ENCODE data around the gene PABPN1. TPM values are rescaled to one million over a fixed set of nuclear protein-coding genes. Genes with fewer than 3 reads are reported as not detected.
A peak's percentile ranks its signal among the peaks of the same experiment; 100 is the strongest.

PABPN1 gene
- polyA plus RNA-seq, 4 donors = 243 to 268 (median 257) TPM

DNA sequence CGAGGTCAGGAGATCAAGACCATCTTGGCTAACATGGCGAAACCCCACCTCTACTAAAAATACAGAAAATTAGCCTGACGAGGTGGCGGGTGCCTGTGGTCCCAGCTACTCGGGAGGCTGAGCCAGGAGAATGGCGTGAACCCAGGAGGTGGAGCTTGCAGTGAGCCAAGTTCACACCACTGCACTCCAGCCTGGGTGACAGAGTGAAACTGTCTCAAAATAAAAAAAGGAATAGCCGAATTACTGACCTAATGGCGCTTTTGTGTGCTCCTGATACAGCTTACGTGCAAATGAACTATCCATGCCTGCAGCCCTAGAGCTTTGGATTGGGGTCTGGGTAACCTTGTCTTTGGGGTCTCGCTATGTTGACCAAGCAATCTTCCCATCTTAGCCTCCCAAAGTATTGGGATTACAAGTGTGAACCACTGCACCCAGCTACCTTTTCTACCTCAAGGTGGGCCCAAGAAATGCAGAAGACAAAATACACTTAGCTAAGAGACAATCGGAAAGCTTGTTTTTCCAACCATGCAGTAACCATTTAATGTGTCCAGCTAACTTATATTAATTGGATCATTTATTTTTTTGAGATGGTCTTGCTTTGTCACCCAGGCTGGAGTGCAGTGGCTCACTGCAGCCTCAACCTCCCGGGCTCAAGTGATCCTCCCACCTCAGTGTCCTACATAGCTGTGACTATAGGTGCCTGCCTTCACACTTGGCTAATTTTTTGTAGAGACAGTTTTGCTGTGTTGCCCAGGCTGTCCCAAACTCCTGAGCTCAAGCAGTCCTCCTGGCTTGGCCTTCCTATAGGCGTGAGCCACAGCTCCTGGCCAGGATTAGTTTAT, 5.5 kb downstream of the PABPN1 start:
- DNase-seq (ENCODE audit: low read depth in 4 of 4, low spot score in 3 of 4) = no peak

DNA sequence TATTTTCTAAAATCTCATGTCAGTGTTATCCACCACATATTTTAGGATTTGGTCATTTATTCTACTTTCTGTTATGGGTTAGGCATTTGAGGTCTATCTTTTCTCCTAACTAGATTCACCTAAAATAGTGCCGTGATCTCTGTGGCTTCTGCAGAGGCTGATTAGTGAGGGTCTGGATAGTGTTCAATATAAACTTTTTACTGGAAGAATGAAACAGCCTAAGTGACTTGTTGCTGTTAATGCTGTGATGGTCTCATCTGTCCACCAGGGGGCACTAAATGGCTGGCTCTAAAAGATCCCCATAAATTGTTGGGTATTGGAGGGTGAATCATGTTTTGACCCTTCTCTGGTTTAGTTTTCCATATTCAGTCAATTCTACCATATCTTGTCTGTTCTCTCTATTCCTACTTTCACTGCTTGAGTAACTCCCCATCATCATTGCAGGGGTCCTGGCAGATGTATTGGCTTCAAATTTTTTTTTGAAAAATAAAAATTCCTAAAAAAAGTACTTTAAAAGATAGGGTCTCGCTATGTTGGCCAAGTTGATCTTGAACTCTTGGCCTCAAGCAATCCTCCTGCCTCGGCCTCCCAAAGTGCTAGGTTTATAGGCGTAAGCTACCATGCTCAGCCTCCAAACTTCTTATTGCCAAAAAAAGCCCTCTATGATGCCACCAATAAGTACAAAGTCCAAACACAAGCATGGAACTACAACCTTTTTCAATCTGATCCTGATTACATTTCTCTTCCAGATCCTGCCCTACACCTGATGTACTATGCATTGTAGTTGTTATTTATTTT, 6.9 kb downstream of the PABPN1 start:
- DNase-seq (ENCODE audit: low read depth in 4 of 4, low spot score in 3 of 4) = peak in 3 of 4 donors; percentile 60 to 73 (median 69)

DNA sequence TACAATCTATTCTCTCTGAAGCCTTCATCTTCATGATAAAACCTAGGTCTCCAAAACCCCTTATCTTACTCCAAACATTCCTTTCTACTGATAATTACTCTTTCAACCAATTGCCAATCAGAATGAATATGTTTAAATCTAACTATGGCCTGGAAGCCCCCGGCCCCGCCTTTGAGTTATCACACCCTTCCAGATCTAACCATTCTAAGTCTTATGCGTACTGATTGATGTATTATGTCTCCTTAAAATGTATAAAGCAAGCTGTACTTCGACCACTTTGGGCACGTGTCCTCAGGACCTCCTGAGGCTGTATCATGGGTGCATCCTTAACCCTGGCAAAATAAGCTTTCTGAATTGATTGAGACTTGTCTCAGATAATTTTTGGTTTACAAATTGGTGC, 14.4 kb downstream of the PABPN1 start:
- DNase-seq (ENCODE audit: low read depth in 4 of 4, low spot score in 3 of 4) = no peak

DNA sequence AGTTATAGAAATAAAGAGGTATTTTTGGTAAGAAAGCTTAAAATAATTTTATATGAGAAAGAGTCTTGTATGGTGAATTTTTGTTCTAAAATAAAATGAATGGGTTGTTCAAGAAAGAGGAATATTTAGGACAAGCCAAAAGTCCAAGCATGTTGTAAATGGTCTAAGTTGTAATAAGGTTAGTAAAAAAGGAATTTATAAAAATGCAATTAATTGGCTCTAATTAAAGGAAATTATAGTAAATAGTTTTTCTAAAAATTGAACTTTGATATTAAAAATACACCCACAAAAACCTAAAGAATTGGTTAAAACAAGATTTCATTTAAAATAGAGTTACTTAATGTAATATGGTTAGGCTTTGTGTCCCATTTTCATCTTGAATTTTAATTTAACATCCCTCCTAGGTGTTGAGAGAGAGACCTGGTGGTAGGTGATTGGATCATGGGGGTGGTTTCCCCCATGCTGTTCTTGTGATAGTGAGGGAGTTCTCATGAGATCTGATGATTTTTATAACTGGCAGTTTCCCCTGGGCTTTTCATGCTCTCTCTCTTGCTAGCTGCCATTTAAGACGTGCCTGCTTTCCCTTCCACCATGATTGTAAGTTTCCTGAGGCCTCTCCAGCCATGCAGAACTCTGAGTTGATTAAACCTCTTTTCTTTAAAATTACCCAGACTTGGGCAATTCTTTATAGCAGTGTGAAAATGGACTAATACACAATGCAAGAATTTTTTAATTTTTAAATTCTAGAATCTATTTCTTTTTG, 18.4 kb downstream of the PABPN1 start:
- no peak for DNase-seq (ENCODE audit: low read depth in 4 of 4, low spot score in 3 of 4)

DNA sequence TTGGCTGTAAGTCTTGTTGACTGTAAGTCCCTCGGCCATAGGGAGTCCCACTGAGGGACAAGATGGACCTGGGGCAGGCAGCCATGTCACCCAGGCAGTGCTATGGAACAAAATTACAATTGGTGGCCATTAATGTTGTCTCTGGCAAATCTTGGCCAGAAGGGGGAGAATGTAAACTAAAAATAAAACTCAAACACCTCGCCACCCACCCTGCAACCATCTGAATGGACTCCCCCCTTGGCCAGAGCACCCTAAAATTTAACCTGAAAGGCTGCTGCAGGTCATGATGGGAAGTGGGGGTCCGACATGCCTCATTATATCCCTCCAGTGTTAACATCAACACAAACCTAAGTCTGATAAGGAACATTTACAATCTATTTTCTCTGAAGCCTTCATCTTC, 23.2 kb downstream of the PABPN1 start:
- DNase-seq (ENCODE audit: low read depth in 4 of 4, low spot score in 3 of 4) = no peak

DNA sequence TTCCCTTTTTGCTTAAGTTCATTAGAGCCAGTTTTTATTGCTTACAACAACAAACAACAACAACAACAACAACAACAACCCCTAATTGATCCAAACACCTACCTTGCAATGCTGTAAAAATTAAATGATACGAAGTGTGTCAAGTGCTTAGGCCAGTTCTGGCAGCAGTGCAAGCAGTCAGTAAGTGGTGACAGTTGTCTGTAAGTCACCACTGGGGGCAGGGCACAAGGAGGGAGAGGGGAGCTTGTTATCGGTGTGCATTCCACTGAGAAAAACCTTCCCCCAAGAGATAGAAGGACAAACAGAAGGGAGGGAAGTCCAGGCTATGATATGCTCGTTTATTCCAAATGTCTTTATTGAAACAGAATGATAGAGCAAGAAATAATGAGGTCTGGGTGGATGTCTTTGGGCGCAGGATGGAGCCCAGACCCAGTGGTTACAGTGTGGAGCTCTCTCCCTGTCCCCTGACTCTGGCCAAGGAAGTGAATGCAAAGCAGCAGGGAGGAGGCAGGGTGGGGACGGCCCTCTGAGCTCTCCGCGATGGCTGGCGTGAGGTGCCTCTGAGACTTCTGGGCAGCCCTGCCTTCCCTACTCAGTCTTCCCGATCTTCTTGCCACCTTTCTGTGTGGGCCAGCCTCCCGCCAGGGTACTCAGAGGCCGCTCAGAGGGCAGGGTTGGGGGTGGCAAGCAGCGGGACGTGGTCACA, 24.9 kb downstream of the PABPN1 start:
- no peak for DNase-seq (ENCODE audit: low read depth in 4 of 4, low spot score in 3 of 4)

DNA sequence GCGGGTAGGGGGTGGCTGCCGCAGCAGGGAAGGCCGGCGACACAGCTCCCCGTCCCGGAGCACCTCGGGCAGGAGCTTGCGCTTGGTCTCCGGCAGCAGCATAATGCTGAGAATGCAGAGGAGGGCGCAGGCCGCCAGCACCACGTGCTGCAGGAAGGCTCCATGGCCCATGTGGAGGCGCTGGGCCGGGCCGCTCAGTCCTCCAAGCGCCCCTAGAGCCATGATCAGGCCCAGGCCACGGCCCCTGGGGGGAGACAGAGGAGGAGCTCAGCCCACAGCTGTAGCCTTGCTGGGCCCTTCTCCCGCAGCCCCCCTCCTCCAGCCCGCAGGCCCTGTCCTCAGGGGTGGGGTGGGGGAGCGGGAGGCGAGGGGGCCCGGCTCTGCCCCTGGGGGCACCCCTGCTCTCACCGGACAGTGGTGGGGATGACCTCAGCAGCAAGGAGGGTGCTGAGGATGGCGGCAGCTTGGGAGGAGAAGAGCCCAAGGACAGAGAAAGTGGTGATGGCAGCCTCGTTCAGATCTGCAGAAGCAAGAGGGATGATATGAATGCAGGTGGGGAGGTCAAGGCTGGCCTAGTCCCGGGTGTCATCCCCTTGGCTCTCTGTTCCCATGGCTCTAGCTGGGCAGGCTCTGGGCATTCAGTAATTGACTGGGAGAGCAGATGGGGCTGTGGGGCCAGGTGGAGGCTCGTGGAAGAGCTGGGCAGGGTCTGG, 25.6 kb downstream of the PABPN1 start:
- DNase-seq (ENCODE audit: low read depth in 4 of 4, low spot score in 3 of 4) = no peak

DNA sequence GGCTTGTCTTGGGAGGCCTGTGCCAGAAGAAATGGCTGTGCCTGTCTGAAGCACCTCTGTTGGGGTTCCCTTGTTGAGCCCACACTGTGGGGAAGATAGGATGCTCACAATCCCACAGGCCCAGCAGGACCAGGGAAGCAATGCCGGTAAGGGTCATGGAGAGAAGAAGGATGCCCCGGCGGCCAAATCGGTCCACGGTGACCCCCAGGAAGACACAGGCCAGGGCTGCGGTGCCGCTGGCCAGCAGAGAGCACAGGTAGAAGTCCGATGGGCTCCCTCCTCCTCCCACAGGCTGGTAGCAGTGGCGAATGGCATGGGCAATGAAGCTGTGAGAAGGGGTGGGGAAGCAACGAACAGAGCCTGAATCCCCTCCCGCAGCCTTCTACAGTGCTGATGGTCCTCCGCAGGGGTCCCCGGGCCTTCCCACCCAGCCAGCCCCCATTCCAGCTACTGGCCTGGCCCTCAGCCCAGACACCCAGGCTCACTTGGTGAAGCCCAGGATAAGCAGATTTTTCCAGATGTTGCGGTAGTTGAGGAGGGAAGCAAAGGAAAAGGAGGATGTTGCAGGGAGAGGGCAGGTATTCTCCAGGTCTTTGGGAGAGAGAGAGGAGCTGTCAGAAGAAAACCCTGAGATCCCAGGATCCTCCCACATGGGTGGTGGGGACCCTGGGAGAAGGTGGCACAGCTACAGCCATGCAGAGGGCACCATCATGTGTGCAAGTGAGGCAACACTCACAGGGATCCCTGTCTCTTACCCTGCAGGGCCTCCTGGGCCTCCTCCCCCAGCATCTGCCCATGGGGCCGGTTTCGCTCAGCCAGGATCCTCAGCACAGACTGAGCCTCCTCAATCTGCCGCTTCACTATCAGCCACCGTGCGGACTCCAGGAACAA, 26.4 kb downstream of the PABPN1 start:
- DNase-seq (ENCODE audit: low read depth in 4 of 4, low spot score in 3 of 4) = no peak

DNA sequence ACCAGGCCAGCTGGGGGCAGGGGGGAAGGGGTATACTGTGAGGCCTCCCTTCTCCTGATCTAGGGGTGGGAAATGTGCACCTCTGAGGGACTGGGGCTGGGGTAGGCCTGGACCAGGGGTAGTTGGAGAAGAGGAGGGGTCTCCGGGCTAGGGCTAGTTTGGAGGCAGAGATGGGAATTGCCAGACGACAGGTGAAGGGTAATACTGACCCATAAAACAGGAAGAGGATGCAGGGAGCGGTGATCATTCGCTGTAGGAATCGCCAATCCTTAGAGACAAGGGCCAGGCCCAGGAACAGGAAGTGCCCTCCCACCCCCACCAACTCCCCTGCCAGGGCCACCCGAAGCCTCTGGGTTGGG, 27.0 kb downstream of the PABPN1 start:
- DNase-seq (ENCODE audit: low read depth in 4 of 4, low spot score in 3 of 4) = no peak

DNA sequence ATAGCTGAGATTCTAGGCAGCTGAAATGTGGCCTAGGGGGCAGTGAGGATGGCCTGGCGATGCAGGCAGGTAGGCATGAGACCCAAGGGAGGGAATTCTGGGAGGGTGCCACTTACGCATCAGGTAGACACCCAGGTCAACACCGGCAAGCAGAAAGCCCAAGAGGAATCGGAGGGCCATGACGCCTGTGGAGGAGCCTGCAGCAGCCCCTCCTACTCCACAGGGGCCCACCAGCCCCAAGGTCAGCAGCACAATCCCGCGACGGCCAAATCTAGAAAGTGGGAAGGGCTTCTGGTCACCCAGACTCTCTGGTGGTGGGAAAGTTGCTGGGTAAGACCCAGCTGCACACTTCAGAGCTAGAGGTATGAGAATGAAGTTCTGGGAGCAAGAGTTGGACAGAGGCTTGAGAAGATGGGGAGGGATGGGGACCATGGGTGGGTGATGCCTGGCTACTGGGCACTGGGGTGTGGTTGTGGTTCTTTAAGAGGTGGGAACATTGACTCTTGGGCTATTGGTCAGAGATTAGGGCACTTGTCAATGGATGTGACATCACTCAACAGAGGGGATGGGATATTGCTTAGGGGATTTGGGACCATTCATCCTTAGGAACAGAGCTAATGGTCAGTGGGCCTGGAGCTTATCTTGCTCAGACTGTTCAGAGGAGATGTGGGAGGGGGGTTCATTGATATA, 28.0 kb downstream of the PABPN1 start:
- DNase-seq (ENCODE audit: low read depth in 4 of 4, low spot score in 3 of 4) = no peak

DNA sequence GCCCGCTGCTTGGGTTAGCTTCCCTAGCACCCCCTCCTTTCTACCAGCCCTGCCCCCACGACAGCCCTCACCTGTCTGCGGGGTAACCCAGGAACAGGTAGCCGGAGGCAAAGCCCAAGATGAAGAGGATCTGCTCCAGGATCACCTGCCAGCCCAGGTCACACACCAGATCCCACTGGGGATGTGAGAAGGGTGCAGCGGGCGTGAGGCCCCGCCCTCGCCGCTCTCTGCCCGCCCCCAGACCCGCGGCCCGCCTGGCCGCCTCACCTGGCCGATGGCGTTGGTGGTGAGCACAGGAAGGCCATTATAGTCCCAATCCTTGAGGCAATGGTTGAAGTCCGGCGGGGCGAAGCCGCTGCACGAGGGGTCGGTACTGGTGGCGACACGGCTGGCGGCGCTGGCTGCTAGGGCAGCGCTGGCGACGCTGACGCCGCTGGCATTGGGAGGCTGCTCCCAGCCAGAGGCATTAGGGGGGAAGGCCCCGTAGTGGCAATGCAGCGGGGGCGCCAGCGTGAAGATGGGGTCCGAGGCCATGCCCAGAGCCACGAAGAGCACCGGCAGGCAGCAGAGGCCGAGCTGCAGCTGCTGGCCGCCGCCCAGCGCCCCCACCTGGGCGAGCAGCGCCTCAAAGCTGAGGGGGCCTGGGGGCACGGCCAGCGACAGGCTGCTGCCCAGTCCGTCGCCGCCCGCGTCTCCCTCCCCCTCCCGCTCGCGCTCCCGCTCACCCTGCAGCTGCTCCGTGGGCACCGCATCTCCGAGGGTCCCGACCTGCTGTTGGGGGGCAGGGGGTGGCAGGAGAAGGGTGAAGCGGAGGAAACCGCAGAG, 30.6 kb downstream of the PABPN1 start:
- no peak for DNase-seq (ENCODE audit: low read depth in 4 of 4, low spot score in 3 of 4)

DNA sequence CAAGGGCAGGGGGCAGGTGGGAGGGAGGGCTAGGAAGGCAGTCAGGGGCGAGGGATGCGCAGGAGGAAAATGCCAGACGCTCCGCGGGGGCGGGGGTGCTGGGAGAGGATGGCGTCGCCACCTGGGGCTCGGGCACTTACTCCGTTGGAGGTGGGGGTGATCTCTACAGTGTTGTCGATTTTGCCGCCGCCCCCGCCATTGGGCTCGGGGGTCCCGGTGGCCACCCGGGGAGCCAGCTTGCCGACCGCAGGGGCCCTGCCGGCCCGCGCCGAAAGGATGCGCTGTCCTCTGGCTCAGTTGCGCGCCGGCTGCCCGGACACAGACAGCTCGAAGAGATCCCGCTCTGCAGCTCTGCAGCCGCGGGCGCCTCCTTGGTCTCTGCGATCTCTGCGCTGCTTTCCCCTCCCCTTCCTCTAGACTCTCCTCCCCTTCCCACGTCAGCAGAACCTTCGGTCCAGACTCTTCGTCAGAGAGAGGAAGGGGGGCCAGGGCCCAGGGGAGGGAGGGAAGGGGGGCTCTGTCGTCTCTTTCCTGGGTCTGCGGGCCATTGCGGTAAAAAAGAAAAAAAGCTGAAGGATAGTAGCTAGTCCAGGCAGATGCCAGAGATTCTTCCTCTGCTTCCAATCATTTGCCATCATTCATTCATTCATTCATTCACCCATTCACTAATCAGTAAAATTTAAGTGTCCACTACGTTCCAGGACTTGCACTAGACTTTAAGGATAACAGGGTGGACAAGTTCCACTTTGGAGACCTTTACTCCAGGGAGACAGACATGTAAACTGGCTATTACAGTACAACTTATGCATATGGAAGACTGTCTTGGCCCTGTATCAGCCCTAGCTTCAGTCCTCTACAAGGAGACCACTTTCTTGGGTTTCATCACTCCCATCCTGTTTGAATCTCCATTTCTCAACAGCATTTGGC, 31.5 kb downstream of the PABPN1 start, which contains the start of gene SLC22A17:
Gene SLC22A17, minus strand, starts transcription at position 382 of the 927 bp plus-strand sequence.
- DNase-seq (ENCODE audit: low read depth in 4 of 4, low spot score in 3 of 4) = peak; percentile 74 to 84 (median 81)

DNA sequence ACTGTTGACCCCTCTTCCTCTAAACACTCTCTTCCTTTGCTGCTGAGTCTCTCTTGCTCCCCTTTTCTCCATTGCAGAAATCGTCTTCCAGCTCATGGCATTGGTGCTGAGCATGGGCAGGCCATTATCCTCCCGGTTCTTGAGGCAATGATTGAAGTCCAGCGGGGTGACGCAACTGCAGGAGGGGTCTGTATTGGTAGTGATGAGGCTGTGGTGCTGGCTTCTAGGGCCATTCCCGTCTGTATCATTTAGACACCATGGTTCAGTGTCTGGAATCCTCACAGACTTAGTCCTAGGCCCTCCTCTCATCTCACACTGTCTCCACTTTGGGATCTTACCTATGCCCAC, 32.1 kb downstream of the PABPN1 start:
- DNase-seq (ENCODE audit: low read depth in 4 of 4, low spot score in 3 of 4) = no peak

DNA sequence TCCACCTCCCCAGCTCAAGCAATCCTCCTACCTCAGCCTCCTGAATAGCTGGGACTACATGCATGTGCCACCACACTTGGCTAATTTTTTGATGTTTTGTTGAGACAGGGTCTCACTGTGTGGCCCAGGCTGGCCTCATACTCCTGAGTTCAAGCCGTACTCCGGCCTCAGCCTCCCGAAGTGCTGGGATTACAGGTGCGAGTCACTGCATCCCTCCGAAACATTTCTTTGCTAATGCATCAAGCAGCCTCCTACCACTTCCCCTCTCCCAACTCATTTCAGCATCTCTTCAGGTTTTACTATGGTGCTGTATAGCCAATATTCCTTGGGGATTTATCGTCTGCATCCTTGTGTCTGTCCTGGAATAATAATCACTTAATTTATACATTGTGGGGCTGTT, 33.7 kb downstream of the PABPN1 start:
- no peak for DNase-seq (ENCODE audit: low read depth in 4 of 4, low spot score in 3 of 4)

DNA sequence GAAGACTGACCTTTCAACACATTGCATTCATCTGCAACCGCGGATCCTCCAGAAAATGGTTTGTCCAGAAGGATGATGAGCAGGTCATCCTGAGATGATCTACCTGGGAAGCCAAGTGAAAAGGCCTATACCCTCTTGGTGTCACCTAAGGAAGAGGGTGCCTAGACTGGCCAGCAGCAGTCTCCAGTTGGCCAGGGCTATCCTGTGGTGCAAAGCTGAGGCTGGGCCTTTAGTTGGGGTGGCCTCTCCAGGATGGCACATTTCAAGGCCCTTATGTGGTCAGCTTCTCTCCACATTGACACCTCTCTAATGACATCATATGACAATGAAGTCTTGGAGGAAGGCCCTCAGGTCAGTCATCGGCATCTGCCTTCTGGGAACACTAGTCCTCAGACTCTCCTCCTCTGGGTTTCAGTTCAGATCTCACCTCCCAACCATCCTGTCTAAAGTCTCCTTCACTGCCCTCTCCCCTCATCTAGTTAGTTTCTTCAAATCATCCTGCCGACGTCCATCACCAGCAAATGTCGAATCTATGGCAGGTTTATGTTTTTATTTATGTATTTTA, 34.7 kb downstream of the PABPN1 start:
- no peak for DNase-seq (ENCODE audit: low read depth in 4 of 4, low spot score in 3 of 4)

DNA sequence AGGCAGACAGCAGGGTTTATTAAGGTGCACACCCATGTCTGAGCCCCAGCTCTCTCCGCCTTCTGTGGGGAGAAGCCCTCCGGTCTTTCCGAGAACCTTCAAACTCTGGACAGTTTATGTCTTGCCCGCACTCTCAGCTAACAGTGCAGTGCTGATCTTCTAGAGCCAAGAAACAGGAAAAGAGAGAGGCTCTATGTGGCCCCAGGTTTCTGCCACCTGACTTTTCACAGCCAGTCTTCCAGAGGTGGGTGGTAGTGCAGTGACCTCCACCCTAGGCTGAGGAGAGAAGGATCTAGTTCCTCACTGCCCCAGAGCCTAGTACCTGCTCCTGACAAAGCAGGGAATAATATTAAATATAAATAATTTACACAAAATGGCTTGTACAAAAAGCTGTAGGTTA, 35.4 kb downstream of the PABPN1 start:
- no peak for DNase-seq (ENCODE audit: low read depth in 4 of 4, low spot score in 3 of 4)
